GM12891 (cell line): ENCODE measurements around the gene CFHR4.

Source experiments
- POLR2A ChIP-seq: IDR thresholded peaks from 2 replicates; pipeline ENCODE4 v1.6.1; 2011; ENCODE audit warnings: low read depth, low read length, control low read depth
- POLR2AphosphoS5 ChIP-seq: IDR thresholded peaks from 2 replicates; pipeline ENCODE4 v1.6.1; 2011; ENCODE audit warnings: low read depth, low read length, control low read depth
- TAF1 ChIP-seq: IDR thresholded peaks from 2 replicates; pipeline ENCODE4 v1.6.1; 2011; ENCODE audit warnings: low read depth, low read length, control low read depth

DNA sequence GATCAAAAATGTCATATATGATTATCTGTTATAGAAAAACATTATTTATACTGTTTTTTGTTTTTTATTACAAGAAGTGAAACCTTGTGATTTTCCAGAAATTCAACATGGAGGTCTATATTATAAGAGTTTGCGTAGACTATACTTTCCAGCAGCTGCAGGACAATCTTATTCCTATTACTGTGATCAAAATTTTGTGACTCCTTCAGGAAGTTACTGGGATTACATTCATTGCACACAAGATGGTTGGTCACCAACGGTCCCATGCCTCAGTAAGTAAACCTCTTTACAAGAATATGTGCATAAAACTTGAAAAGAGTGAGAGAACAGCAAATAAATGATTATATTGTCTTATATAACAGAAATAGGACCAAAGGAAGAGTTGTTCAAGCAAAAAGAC, 14.5 kb downstream of the CFHR4 start:
- TF ChIP-seq POLR2A, result no peak
- TF ChIP-seq POLR2AphosphoS5, result no peak
- no peak for TF ChIP-seq TAF1
